Left forelimb (tissue), 1 donor: ENCODE measurements around the gene DISP3.

Source experiments
- DNase-seq: peaks from one replicate; pipeline ENCODE4 v3.0.0-alpha.2; 2018; ENCODE audit warnings: low spot score

DISP3 gene

GRCh38 chr1:11515368-11516300 lies 36.7 kb downstream of the DISP3 start:
- peak; percentile 51 for DNase-seq

- DNase-seq = peak; percentile 25
These were observed 38.1 kb downstream of the DISP3 start for GRCh38 chr1:11516961-11517635.

- DNase-seq = peak; percentile 53
These were observed 39.2 kb downstream of the DISP3 start for GRCh38 chr1:11518016-11518701.

- DNase-seq = peak; percentile 53
These were observed 40.1 kb downstream of the DISP3 start for GRCh38 chr1:11518791-11519628.

GRCh38 chr1:11519629-11520031 lies 40.7 kb downstream of the DISP3 start:
- peak; percentile 17 for DNase-seq

- peak; percentile 36 for DNase-seq
These were observed 41.7 kb downstream of the DISP3 start for GRCh38 chr1:11520531-11521233.

- peak; percentile 38 for DNase-seq
These were observed 42.8 kb downstream of the DISP3 start for GRCh38 chr1:11521582-11522399.

- DNase-seq = peak; percentile 36
These were observed 43.7 kb downstream of the DISP3 start for GRCh38 chr1:11522400-11523235.

GRCh38 chr1:11523261-11523660 lies 44.3 kb downstream of the DISP3 start:
- peak; percentile 5 for DNase-seq

- DNase-seq = peak; percentile 56
These were observed 45.0 kb downstream of the DISP3 start for GRCh38 chr1:11523746-11524464.

- peak; percentile 61 for DNase-seq
These were observed 45.7 kb downstream of the DISP3 start for GRCh38 chr1:11524465-11525150.

- no peak for DNase-seq
These were observed 46.2 kb downstream of the DISP3 start for GRCh38 chr1:11525151-11525505.

GRCh38 chr1:11525516-11525915 lies 46.6 kb downstream of the DISP3 start:
- peak; percentile 31 for DNase-seq

GRCh38 chr1:11526071-11526895 lies 47.3 kb downstream of the DISP3 start:
- peak; percentile 49 for DNase-seq

- peak; percentile 42 for DNase-seq
These were observed 48.8 kb downstream of the DISP3 start for GRCh38 chr1:11527541-11528452.
